ENCODE data around the gene GPR137B.

DNA sequence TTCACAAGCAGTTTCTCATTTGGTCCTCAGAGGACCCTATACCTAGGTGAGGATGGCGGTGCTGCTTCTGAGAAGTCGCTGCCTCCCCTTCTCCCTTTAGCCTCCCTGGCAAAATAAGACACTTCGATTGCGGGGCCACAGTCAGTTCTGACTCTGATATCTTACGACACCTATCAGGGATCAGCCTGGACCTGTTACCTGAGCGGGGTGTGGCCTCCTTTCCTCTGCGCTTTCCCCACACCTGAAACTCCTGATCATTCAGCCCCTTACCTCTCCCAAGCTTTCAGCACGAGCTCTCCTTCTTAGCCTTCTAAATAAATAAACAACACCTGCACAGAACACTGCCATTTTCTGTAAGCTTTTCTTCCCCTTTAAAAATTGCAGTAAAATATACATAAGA is 24.6 kb upstream of the GPR137B start:
- TF ChIP-seq, protein P1, sequence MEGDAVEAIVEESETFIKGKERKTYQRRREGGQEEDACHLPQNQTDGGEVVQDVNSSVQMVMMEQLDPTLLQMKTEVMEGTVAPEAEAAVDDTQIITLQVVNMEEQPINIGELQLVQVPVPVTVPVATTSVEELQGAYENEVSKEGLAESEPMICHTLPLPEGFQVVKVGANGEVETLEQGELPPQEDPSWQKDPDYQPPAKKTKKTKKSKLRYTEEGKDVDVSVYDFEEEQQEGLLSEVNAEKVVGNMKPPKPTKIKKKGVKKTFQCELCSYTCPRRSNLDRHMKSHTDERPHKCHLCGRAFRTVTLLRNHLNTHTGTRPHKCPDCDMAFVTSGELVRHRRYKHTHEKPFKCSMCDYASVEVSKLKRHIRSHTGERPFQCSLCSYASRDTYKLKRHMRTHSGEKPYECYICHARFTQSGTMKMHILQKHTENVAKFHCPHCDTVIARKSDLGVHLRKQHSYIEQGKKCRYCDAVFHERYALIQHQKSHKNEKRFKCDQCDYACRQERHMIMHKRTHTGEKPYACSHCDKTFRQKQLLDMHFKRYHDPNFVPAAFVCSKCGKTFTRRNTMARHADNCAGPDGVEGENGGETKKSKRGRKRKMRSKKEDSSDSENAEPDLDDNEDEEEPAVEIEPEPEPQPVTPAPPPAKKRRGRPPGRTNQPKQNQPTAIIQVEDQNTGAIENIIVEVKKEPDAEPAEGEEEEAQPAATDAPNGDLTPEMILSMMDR (conservative IDR thresholded peaks at IDR 0.05; ENCODE audit: low read depth in 2 of 2) = no peak
- TF ChIP-seq POLR2AphosphoS5 (IDR thresholded peaks at IDR 0.05; ENCODE audit: low read depth) (no peak), EZH2 (IDR thresholded peaks at IDR 0.05; ENCODE audit: low read depth, unreplicated experiment) (no peak), CREB1 (CRISPR knock-in tag; IDR thresholded peaks at IDR 0.05; ENCODE audit: low read depth) (no peak)
- TF ChIP-seq, protein P2, sequence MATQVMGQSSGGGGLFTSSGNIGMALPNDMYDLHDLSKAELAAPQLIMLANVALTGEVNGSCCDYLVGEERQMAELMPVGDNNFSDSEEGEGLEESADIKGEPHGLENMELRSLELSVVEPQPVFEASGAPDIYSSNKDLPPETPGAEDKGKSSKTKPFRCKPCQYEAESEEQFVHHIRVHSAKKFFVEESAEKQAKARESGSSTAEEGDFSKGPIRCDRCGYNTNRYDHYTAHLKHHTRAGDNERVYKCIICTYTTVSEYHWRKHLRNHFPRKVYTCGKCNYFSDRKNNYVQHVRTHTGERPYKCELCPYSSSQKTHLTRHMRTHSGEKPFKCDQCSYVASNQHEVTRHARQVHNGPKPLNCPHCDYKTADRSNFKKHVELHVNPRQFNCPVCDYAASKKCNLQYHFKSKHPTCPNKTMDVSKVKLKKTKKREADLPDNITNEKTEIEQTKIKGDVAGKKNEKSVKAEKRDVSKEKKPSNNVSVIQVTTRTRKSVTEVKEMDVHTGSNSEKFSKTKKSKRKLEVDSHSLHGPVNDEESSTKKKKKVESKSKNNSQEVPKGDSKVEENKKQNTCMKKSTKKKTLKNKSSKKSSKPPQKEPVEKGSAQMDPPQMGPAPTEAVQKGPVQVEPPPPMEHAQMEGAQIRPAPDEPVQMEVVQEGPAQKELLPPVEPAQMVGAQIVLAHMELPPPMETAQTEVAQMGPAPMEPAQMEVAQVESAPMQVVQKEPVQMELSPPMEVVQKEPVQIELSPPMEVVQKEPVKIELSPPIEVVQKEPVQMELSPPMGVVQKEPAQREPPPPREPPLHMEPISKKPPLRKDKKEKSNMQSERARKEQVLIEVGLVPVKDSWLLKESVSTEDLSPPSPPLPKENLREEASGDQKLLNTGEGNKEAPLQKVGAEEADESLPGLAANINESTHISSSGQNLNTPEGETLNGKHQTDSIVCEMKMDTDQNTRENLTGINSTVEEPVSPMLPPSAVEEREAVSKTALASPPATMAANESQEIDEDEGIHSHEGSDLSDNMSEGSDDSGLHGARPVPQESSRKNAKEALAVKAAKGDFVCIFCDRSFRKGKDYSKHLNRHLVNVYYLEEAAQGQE (IDR thresholded peaks at IDR 0.05; ENCODE audit: unreplicated experiment) = no peak
